ENCODE results near the gene TMED3.

TMED3 gene

DNA sequence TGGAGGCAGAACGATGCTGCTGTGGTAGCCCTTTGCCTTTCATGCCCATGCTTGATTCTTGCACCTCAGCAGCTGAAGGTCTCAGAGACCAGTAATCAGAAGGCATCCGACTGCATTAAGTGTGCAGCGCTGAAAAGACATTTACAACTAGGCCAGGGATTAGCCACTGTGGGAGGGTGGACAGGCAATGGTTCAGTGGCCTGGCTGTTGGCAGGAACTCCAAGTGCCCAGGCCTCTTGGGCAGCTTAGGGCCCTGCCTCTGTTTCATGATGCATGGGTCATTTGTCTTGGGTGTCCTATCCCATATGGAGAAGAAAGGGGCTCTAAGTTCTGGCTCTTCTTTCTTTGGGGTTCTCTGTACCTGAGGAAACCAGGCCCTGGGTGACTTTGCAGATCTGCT is 11.4 kb downstream of the TMED3 start:
- Histone ChIP-seq H3K4me3 (ENCODE audit: low read depth, low read length) (no peak overlapping the region), H3K9me3 (no peaks in the 10 kb centered on the region), H3K4me1 (no peaks in the 10 kb centered on the region), H3K36me3 (peaks cover 68% of the 10 kb centered on the region), H3K27me3 (no peaks in the 10 kb centered on the region)
- TF ChIP-seq, protein P1, sequence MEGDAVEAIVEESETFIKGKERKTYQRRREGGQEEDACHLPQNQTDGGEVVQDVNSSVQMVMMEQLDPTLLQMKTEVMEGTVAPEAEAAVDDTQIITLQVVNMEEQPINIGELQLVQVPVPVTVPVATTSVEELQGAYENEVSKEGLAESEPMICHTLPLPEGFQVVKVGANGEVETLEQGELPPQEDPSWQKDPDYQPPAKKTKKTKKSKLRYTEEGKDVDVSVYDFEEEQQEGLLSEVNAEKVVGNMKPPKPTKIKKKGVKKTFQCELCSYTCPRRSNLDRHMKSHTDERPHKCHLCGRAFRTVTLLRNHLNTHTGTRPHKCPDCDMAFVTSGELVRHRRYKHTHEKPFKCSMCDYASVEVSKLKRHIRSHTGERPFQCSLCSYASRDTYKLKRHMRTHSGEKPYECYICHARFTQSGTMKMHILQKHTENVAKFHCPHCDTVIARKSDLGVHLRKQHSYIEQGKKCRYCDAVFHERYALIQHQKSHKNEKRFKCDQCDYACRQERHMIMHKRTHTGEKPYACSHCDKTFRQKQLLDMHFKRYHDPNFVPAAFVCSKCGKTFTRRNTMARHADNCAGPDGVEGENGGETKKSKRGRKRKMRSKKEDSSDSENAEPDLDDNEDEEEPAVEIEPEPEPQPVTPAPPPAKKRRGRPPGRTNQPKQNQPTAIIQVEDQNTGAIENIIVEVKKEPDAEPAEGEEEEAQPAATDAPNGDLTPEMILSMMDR (IDR thresholded peaks at IDR 0.05; ENCODE audit: low read depth, low read length) = no peak
- DNase-seq = no peak

DNA sequence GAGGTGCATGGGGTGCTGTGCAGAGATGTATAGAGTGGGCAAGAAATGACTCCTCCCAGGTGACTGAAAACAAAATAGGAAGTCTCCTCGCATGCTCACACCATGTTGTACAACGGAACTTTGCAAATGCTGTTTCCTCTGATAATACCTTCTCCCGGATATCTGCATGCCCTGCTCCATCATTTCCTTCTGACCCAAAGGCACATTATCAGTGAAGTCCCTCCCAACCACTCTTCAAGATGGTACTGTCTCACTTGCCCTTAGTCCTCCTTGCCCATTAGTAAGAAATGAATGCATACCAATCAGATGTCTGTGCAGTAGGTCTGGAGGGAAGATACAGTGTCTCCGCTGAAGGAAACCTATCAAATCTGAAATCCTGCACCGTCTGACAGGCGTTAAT is 12.0 kb downstream of the TMED3 start:
- no peak overlapping the region for H3K4me3 ChIP-seq (ENCODE audit: low read depth, low read length)
- H3K9me3 ChIP-seq = no peaks in the 10 kb centered on the region
- no peaks in the 10 kb centered on the region for H3K4me1 ChIP-seq
- TF ChIP-seq, protein P1 (IDR thresholded peaks at IDR 0.05; ENCODE audit: low read depth, low read length) = no peak
- no peak for DNase-seq
- no peaks in the 10 kb centered on the region for H3K27me3 ChIP-seq
- H3K36me3 ChIP-seq = peaks cover 62% of the 10 kb centered on the region

DNA sequence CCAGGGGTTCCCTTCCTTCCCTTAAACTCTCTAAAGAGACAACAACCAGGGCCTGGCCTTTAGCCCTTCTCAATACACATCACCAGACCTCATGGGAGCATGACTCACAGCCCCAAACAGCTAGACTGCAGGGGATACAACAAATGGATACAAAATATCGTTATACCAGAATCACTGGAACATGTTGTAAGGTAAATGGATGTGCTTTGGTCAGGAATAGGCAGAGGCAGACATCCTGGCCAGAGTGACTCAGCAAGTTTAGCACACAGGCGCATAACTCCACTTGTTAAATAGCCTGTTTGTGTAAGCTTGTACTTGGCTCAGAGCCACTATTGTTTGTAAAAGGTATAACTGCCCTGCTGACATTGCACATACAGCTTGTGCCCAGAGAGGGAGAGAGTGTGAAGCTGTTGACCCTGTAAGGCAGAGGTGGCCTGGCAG is 18.3 kb downstream of the TMED3 start:
- H3K9me3 ChIP-seq = no peaks in the 10 kb centered on the region
- DNase-seq = peak; percentile 42
- no peaks in the 10 kb centered on the region for H3K27me3 ChIP-seq

DNA sequence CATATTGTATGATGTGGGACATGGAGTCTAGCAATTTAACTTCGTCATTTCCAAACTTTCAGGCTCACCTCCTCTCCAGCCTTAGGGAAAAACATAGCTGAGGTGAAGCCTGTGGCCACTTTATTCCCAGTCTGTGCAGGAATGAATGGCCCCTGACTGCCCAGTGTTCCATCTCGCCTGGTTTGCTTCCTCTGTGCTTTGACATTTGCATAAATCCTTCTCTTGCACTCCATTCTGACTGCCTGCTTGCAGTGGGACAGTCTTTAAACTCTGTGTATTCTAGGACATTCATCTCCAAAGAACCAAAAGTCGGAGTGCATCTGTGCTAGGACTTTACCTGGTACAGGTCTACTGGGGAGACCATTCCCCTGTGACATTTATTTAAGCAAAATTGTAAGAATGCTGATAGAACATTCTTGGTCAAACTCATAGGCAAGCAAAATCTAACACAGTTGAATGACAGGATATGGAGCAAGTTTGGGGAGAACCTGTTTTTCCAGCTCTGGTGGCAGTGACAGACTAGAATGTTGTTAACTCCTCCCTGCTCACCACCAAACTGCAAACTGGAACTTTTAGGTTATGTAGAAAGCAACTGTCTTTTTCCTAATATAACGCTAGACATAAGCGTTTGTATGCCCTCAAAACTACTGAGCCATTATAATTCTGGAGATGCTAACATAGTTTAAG is 22.1 kb downstream of the TMED3 start:
- no peaks in the 10 kb centered on the region for H3K9me3 ChIP-seq
- H3K27me3 ChIP-seq = no peaks in the 10 kb centered on the region
- TF ChIP-seq, protein P1 (IDR thresholded peaks at IDR 0.05; ENCODE audit: low read depth, low read length) = no peak
- peaks cover 6% of the 10 kb centered on the region for H3K36me3 ChIP-seq
- no peak overlapping the region for H3K4me3 ChIP-seq (ENCODE audit: low read depth, low read length)
- peaks cover 13% of the 10 kb centered on the region for H3K4me1 ChIP-seq
- no peak for DNase-seq

More for the DNA sequence above, 18.3 kb downstream of the TMED3 start:
- peaks cover 18% of the 10 kb centered on the region for H3K36me3 ChIP-seq
- no peak overlapping the region for H3K4me3 ChIP-seq (ENCODE audit: low read depth, low read length)
- H3K4me1 ChIP-seq = peaks cover 7% of the 10 kb centered on the region; the same call in 1 of the 2 replicates
- TF ChIP-seq, protein P1 (IDR thresholded peaks at IDR 0.05; ENCODE audit: low read depth, low read length) = no peak

DNA sequence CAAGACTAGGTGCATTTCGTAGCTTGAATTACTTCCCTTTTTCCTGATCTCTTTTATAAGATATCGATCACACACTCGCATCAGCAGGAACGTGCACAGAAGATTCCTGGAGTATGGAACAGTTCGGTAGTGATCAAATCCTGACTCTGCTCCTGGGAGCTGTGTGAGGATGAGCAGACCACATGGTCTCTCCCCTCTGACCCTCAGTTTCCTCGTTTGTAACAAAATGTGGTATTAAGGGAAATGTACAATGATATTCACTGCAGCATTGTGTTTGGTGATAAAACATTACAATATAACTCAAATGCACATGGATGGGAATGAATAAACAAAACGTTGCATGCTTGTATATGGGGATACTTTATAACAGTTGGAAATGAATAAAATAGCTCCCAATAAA is 26.7 kb downstream of the TMED3 start:
- peaks cover 14% of the 10 kb centered on the region for H3K4me1 ChIP-seq
- H3K27me3 ChIP-seq = no peaks in the 10 kb centered on the region
- H3K9me3 ChIP-seq = peaks cover 3% of the 10 kb centered on the region; the same call in 1 of the 2 replicates
- DNase-seq = no peak
- H3K4me3 ChIP-seq (ENCODE audit: low read depth, low read length) = no peak overlapping the region
- TF ChIP-seq, protein P1 (IDR thresholded peaks at IDR 0.05; ENCODE audit: low read depth, low read length) = no peak
- no peaks in the 10 kb centered on the region for H3K36me3 ChIP-seq

DNA sequence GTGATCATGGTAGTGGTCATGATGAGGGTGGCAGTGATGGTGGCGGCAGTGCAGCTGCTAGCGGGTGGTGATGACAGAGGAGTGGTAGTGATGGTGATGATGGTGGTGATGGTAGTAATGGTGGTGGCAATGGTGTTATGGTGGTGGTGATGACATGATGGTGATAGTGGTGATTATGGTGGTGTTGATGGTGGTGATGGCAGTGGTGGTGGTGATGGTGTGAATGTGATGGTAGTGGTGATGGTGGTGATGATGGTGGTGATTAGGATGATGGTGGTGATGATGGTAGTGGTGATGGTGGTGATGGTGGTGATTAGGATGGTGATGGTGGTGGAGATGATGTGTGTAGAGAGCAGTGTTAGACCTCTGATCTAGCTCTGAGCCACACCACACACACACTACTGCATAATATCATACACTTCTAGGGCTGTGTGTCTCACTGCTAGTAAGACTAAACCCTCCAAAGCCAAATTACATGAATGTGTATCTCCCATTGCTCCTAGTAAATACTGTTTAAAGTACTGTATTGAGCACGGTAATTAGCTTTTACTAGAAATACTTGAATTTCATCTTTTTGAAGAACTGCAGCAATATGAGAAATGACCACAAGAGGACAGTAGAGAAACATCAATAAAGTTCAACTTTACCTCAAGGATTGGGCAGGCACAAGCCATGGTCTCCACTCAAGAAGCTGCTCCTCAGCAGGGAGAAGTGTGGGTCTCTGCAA is 28.8 kb downstream of the TMED3 start:
- Histone ChIP-seq H3K9me3 (peaks cover 3% of the 10 kb centered on the region; the same call in 1 of the 2 replicates), H3K36me3 (no peaks in the 10 kb centered on the region), H3K4me3 (ENCODE audit: low read depth, low read length) (no peak overlapping the region), H3K4me1 (peaks cover 7% of the 10 kb centered on the region), H3K27me3 (no peaks in the 10 kb centered on the region)
- TF ChIP-seq, protein P1 (IDR thresholded peaks at IDR 0.05; ENCODE audit: low read depth, low read length) = peak; percentile 92
- DNase-seq = peak; percentile 41

Measured in BE2C (cell line).